LHCN-M2 (cell line): ENCODE measurements around the gene EXOSC6. TPM values are rescaled to one million over a fixed set of nuclear protein-coding genes. Genes with fewer than 3 reads are reported as not detected.
"Not testable (repeated sequence)": the region's sequence is repeated elsewhere in the genome, so short reads cannot be mapped to it uniquely, and the experiment has no call there.

Experiments
- DNase-seq: peaks from one replicate; pipeline ENCODE4 v3.0.0-alpha.2; 2012; ENCODE audit warnings: low read depth
- polyA plus RNA-seq: library from polyadenylated mRNA; unstranded; fragments of >200 nt; gene quantifications from one replicate; pipeline ENCODE4 v1.2.1, GENCODE V29; 2012; ENCODE audit warnings: missing spikeins
- total RNA-seq: library from RNA; depleted of rRNA; stranded (reverse); fragments of >200 nt; gene quantifications from 2 replicates; pipeline ENCODE4 v1.2.3, GENCODE V29; 2014; rRNA removed

EXOSC6 gene
- 31.3 and 33.4 TPM in 2 replicates for total RNA-seq
- 8.2 TPM for polyA plus RNA-seq

GRCh38 chr16:70251629-70252354 is at the start of gene EXOSC6:
Gene EXOSC6 (minus strand): TSS chr16:70251940. CDS start chr16:70251900, 40 bp downstream.
- peak; percentile 91 for DNase-seq

GRCh38 chr16:70301121-70301520 is 49.4 kb upstream of the EXOSC6 start:
- no peak for DNase-seq

- peak; percentile 64 for DNase-seq
Measured at GRCh38 chr16:70298988-70299938, 47.5 kb upstream of the EXOSC6 start, which contains the start of gene DDX19B. Gene DDX19B (plus strand): TSS chr16:70299186. CDS start chr16:70299298, 112 bp downstream.

- DNase-seq, result no peak
Measured at GRCh38 chr16:70295634-70296033, 43.9 kb upstream of the EXOSC6 start.

- DNase-seq, result no peak
Measured at GRCh38 chr16:70294385-70295025, 42.8 kb upstream of the EXOSC6 start.

GRCh38 chr16:70292148-70292547 is 40.4 kb upstream of the EXOSC6 start:
- DNase-seq, result not testable (repeated sequence)

GRCh38 chr16:70290949-70291519 is 39.3 kb upstream of the EXOSC6 start:
- DNase-seq, result no peak

- DNase-seq, result peak; percentile 100
Measured at GRCh38 chr16:70289229-70290094, 37.7 kb upstream of the EXOSC6 start, which contains the start of gene AARS1. Gene AARS1 (minus strand): TSS chr16:70289506. CDS start chr16:70282763, 6,743 bp downstream.

- not testable (repeated sequence) for DNase-seq
Measured at GRCh38 chr16:70287304-70287971, 35.7 kb upstream of the EXOSC6 start.

- no peak for DNase-seq
Measured at GRCh38 chr16:70276392-70276791, 24.7 kb upstream of the EXOSC6 start.

GRCh38 chr16:70271696-70272095 is 20.0 kb upstream of the EXOSC6 start:
- DNase-seq, result no peak

GRCh38 chr16:70270176-70270575 is 18.4 kb upstream of the EXOSC6 start:
- DNase-seq, result no peak

GRCh38 chr16:70269471-70269870 is 17.7 kb upstream of the EXOSC6 start:
- no peak for DNase-seq

GRCh38 chr16:70267922-70268321 is 16.2 kb upstream of the EXOSC6 start:
- DNase-seq, result not testable (repeated sequence)

GRCh38 chr16:70267516-70267915 is 15.8 kb upstream of the EXOSC6 start:
- peak; percentile 52 for DNase-seq

- DNase-seq, result not testable (repeated sequence)
Measured at GRCh38 chr16:70259903-70260302, 8.2 kb upstream of the EXOSC6 start.

- no peak for DNase-seq
Measured at GRCh38 chr16:70258946-70259345, 7.2 kb upstream of the EXOSC6 start.

GRCh38 chr16:70258065-70258464 is 6.3 kb upstream of the EXOSC6 start:
- DNase-seq, result no peak

GRCh38 chr16:70257391-70257790 is 5.7 kb upstream of the EXOSC6 start:
- no peak for DNase-seq

GRCh38 chr16:70255574-70255973 is 3.8 kb upstream of the EXOSC6 start:
- no peak for DNase-seq
